ENCODE data around the gene PGAM2.

Gene PGAM2

DNA sequence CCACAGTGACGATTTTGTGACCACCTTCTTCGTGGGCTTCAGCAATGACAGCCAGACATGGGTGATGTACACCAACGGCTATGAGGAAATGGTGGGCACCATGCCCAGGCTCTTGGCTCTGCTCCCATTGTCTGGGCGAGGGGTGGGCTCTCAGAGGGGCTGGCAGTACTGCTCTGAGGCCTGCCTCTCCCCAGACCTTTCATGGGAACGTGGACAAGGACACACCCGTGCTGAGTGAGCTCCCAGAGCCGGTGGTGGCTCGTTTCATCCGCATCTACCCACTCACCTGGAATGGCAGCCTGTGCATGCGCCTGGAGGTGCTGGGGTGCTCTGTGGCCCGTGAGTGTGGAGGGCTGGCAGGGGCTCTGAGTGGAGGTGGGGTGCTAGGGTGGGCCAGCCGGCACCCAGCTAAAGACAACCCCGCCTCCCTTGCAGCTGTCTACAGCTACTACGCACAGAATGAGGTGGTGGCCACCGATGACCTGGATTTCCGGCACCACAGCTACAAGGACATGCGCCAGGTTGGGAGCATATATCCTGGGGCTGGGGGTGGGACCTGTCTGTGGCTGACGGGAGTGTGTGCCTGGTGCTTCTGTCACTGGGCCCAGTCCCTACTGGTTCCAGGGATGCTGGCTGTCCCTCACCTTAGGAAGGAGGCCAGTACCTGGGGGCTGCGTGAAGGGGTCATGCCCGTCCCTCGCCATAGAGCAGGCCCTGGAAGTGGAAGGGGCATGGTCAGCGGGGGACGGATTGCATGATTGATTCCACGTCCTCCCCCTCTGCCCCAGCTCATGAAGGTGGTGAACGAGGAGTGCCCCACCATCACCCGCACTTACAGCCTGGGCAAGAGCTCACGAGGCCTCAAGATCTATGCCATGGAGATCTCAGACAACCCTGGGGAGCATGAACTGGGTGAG, 45.6 kb upstream of the PGAM2 start:
- TF ChIP-seq, protein P1, sequence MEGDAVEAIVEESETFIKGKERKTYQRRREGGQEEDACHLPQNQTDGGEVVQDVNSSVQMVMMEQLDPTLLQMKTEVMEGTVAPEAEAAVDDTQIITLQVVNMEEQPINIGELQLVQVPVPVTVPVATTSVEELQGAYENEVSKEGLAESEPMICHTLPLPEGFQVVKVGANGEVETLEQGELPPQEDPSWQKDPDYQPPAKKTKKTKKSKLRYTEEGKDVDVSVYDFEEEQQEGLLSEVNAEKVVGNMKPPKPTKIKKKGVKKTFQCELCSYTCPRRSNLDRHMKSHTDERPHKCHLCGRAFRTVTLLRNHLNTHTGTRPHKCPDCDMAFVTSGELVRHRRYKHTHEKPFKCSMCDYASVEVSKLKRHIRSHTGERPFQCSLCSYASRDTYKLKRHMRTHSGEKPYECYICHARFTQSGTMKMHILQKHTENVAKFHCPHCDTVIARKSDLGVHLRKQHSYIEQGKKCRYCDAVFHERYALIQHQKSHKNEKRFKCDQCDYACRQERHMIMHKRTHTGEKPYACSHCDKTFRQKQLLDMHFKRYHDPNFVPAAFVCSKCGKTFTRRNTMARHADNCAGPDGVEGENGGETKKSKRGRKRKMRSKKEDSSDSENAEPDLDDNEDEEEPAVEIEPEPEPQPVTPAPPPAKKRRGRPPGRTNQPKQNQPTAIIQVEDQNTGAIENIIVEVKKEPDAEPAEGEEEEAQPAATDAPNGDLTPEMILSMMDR (IDR thresholded peaks at IDR 0.05; ENCODE audit: low read depth, low read length) = no peak
- DNase-seq (ENCODE audit: extremely low read depth, low read depth) = no peak

DNA sequence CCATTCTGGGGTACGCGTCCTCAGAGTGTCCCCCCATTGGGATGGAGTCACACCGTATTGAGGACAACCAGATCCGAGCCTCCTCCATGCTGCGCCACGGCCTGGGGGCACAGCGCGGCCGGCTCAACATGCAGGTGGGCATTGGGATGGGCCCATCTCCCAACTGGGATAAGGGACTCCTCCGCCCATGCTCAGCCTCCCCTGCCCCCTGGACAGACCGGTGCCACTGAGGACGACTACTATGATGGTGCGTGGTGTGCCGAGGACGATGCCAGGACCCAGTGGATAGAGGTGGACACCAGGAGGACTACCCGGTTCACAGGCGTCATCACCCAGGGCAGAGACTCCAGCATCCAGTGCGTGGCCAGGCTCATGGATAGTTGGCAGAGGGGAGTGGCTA, 44.6 kb upstream of the PGAM2 start:
- TF ChIP-seq, protein P1 (IDR thresholded peaks at IDR 0.05; ENCODE audit: low read depth, low read length) = no peak

DNA sequence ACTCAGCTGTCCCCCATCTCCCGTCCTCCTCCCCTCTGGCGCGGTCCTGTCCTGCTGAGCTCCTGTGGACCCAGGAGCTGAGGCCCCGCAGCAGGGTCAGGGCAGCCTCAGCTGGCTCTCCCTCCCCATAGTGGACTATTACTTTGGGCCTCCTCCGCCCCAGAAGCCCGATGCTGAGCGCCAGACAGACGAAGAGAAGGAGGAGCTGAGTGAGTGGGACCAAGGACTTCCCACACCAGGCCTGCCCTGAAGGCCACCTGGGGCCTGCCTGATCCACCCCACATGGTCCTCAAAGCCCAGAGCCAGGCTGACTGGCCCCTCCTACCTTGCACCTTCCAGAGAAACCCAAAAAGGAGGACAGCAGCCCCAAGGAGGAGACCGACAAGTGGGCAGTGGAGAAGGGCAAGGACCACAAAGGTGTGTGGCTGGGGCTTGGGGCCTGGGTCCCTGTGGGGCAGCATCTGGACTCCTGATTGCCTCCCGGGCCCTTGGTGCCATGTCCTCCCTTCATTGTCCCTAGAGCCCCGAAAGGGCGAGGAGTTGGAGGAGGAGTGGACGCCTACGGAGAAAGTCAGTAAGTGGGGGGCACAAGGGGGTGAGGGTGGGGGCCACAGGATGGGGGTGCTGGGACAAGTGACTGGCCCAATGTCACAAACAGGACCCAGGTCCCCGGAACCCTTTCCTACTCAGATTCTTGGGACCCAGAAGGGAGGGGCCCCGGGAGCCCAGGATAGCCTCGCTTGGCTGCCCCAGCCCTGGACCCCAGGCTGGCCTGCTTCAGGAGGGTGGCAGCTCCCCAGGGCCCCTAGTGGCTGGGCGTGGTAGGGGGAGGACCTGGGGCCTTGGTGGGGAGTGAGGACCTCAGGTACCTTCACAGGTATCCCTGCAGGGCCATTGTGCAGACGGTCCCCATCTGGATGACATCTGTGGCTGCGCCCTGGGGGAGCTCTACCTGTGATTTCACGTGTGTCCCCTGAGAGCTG, 43.7 kb upstream of the PGAM2 start:
- TF ChIP-seq, protein P1 (IDR thresholded peaks at IDR 0.05; ENCODE audit: low read depth, low read length) = no peak
- no peak for DNase-seq (ENCODE audit: extremely low read depth, low read depth)

More for the DNA sequence above, 44.6 kb upstream of the PGAM2 start:
- DNase-seq (ENCODE audit: extremely low read depth, low read depth) = no peak

DNA sequence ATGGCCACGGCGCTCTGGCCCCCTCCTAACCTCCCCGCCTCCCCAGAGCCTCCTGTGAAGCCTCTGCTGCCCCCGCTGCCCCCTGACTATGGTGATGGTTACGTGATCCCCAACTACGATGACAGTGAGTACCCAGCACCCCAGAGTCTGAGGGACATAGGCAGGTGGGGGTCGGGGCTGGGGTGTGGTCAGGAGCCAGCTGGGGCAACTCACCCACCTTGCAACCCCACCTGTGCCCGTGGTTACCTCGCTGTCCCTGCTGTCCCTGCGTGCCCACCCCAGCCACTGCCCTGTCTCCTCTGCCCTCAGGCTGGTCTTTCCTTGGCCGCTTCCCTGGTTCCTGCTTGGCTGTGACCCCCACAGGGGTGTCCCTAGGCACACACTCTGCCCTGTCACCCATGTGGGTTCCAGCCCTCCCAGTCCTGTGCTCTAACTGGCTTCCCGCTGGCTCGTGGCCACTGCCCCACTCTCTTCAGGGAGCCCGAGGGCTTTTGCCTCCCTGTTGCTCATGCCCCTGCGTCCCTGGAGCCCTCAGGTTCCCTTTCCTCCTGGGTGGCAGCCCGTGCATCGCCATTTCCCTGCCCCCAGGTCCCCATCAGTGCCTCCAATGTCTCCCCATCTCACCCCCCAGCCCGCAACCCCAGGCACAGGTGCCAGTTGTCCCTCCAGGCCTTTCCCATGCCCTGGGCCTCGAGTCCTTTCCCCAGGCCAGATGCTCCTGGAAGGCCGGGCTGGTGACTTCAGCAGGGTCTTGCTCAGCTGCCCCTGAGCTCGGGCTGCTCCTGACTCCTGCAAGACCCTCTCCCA, 42.8 kb upstream of the PGAM2 start:
- TF ChIP-seq, protein P1 (IDR thresholded peaks at IDR 0.05; ENCODE audit: low read depth, low read length) = no peak
- no peak for DNase-seq (ENCODE audit: extremely low read depth, low read depth)

DNA sequence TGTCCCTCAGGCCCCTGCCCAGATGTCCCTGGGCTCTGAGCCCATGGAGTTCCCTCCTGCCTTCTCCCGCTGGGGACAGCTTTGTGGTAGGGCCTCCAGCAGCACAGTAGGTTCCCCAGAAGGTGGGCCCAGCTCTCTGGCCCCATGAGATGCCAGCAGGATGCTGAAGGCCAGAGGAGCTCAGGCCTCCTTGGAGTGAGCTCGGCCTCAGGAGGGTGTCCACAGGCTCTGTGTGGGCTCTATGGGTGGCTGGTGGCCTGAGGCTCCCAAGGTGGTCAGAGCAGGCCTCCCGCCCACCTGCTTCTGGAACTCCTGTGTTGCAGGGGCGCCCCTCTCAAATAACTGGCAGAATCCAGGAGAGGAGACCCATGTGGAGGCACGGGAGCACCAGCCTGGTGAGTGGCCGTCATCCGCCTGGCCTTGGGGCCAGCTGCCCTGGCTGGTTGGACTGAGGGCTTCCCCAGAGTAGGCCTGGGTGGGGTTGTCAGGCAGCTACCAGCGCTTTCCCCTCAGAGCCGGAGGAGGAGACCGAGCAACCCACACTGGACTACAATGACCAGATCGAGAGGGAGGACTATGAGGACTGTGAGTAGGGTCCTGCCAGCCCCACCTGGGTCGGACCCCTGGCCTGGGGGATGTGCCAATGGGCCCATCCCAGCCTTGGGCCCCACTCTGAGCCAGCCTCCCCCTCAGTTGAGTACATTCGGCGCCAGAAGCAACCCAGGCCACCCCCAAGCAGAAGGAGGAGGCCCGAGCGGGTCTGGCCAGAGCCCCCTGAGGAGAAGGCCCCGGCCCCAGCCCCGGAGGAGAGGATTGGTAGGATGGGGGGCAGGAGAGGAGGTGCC, 42.0 kb upstream of the PGAM2 start:
- no peak for DNase-seq (ENCODE audit: extremely low read depth, low read depth)
- TF ChIP-seq, protein P1 (IDR thresholded peaks at IDR 0.05; ENCODE audit: low read depth, low read length) = no peak

Measured in AG09319 (cell line).